DMS153 treated with DMSO at 0.1 percent for 48 hours (cell line): Measurements from ENCODE around the gene SDC1.

Experiments used
- DNase-seq: peaks from one replicate; lab custom pipeline; 2025; ENCODE audit not compliant: unreplicated experiment; lab: John Stamatoyannopoulos, UW

Gene SDC1

DNA sequence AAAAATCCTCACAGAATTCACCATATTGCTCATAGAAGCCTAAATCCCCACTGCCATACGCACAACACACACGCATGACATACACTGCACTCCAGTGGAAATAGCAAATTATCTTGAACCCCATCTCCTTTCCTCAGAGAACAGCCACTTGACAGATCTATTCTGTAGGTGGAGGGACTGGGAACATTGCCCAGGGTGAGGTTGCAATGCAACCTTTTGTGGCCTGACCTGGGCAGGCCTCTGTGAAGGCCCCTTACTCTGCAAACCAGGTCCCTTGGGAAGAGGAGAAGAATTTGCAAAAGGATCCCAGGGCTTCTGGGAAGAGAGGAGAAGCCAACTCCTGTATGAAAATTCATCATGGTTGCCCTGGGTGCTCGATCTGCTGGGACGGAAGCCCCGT lies 51.9 kb downstream of the SDC1 start:
- no peak for DNase-seq

DNA sequence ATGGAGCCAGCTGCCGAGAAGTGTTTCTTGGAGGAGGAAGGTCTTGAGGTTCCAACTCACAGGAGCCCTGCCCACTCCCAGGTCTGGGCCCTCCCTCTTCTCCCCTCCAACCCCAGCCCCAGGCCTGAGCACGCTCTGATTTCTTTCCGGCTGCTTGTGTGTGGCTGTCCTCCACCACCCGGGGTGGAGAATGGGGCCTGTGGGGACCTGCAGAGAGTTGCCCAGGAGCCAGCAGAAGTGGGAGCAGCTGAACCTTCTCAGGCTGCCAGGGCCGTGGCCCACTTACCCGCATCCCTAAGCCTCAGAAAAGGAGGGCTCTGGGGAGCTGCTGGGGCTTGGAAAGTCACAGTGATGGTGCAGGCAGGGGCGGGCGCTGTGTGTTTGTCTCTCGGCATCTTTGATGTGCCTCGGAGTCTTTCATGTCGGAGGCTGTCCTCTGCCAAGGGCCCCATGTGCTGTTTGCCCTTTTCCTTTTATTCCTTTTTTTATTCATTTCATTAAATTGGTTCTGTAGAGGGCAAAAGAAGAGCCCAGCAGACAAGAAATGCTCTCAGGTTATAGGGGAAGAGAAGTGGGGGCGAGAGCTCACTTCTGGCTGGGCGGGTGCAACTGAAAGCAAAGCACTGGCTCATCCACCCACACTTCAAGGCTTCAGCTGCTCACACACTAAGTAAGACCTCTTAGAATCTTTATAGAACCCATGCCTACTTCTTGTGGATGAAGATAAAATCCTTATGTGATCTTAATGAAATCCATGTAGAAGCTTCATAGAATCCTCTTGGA lies 52.5 kb downstream of the SDC1 start:
- DNase-seq: no peak

DNA sequence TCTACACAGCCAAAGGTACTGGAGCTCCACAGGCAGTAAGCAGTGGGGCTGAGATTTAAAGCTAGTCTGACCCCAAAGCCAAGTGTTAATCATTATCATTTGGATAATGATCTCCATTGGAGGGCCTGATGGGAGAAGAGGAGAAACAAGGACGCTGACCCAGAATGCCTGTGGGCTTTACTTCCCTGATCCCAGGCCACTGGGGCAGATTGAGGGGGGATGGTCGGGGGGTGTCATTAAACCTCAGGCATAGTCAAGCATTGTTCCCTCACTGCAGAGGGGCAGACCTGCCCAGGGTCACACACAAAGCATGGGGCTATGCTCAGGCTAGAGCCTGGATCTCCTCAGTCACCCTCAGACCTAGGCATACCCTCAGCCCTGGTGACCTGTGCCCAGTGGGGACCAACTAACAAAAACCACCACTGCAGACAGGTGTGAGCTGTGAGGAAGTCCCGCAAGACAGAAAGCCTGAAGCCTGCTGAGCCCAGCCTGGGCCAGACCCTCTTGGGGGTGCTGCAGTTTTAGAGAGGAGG lies 53.4 kb downstream of the SDC1 start:
- DNase-seq: no peak

DNA sequence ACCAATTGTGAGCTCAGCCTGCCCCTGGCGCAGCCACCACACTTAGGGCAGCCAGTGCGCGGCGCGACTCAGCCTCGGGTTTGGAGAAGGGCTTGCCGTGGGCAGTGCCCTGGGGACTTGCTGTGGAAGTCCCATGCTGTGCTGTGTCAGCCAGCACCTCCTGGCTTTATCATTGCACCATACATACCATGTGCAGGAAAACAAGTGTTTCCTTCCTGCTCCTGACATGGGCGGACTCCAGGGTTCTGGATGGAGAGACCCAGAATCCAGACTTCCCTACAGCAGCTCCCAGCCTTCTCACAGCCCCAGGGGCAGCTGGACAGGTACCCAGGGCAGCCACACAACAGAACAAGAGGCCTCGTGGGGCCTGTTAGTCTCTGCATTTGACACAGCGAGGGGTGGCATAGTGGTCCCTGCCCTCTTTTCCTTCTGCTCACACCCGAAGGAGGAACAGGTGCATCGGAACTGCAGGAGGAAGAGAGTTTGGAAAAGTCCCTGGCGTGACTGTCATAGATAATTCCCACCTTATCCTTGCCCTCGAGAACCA lies 54.2 kb downstream of the SDC1 start:
- no peak for DNase-seq

DNA sequence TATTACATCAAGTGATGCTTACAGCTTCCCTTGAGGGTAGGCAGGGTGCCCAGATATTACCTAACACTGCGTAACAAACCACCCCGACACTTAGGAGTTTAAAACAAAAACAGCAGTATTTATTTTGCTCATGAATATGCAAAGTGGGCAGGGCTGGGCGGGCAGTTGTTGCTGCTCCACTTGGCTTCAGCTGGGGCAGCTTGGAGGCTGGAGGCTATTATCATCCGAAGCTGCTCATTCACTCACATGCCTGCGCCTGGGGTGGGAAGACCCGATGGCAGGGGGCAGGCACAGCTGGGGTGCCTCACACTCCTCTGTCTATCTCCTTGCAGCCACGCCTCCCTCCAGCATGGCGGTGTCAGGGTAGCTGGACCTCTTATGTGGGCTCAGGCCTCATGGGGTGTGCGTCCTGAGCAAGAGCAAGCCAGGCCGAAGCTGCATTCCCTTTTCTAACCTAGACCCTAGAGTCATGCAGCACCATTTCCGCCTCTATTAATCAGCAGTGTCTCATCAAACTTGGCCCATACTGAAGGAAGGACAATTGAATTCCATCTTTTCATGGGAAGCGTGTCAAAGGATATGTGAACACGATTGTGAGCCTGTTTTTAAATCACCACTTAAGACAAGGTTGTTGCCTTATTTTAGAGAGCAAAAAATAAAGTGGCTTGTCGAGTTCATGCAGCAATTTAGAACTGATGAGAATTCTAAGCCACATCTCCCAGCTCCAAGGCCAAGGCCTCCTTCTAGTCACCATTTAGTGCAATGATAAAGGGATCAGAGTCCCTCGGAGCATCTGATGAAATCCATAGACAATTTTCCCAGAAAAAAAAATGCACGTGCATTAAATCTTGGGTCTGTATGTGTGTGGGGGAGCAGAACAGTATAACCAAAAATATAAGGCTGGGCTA lies 54.9 kb downstream of the SDC1 start:
- DNase-seq: no peak

DNA sequence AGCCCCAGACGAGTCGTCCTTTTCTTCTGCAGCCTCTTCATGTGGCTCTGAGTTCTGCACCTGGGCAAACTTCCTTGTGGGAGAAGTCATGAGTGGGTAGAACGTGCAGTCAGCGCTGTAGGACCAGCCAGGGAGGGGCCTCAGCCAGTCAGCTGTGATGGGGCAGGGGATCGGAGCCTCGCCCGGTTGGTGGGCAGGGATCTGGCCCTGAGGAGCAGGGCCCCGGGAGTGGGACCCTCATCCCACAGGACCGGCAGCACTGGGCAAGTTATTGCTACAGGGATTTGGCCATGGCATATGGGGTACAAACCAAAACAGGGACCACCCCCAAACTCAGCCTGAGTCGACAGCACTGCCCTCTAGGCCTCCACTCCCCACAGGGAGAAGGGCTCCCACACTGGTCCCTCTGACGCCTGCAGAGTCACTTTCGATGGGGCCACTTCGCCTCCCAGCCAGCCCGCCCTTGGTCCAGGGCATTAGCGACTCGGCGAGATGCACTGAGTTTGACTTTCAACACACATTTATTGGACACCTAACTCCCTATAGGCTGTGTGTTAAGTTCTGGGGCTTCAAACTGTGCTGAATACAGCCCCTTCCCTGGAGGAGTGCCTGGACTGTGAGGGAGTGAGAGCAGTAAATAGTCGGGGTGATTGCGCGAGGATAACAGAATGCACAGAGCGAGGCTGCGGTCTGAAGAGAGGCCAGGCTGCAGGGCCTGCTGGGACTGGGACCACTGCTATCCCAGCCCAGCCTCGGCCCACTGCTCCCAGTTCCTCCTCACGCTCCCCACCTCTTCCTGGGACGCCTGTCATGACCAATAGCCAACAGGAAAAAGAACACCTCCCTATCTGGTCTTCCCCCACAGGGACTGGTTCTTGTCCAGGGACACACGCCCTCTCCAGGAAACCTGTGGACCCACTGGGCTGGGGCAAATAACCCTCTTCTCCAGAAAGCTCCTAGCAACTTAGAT lies 55.9 kb downstream of the SDC1 start:
- DNase-seq: no peak

DNA sequence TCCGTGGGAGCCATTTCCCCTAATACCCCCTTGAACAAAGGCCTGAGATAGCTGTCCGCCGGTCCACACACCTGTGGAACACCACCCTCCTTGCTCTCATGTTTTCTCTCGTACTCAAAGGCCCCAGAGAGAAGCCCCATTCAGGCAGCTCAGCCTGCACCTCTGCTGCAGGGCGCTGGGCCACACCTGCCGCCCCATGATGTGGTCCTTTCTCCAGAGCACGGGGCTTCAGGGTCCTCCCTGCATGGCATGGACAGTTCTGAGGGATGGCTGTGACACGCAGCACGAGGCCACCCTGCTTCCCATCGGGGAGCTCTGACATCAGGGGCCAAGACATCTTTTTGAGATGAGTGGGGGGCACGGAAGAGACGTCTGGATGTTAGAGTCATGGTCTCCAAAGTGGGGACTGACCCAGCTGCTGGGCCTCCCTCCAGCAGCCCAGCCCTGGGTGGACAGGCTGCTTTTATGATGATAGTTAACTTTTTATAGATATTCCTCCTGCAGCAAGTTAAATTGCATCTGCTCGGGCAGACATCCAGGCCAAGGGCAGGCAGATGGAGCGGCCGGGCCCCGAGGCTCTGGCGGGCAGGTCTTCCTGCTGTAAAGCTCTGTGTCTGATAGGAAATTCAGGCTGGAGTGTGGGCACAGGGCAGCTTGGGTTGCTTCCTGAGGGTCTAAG lies 56.7 kb downstream of the SDC1 start:
- no peak for DNase-seq

DNA sequence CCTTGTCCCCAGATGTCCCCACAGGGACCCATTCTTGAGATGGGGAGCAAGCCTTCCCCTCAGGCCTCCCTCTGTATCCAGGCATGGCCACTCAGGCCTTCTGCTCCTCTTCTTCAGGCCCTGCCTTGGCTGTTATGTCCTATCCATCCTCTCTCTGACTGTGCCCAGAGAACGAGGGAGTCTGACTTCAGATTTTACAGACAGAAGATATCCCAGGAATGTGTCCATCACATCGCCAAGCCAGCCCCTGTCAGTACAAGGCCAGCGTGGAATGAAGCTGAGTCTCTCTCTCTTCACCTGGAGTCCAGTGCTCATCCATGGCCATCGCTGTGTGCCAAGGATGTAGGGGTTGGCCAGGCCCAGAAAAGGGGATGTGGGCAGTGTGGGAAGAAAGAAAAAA lies 57.6 kb downstream of the SDC1 start:
- no peak for DNase-seq

DNA sequence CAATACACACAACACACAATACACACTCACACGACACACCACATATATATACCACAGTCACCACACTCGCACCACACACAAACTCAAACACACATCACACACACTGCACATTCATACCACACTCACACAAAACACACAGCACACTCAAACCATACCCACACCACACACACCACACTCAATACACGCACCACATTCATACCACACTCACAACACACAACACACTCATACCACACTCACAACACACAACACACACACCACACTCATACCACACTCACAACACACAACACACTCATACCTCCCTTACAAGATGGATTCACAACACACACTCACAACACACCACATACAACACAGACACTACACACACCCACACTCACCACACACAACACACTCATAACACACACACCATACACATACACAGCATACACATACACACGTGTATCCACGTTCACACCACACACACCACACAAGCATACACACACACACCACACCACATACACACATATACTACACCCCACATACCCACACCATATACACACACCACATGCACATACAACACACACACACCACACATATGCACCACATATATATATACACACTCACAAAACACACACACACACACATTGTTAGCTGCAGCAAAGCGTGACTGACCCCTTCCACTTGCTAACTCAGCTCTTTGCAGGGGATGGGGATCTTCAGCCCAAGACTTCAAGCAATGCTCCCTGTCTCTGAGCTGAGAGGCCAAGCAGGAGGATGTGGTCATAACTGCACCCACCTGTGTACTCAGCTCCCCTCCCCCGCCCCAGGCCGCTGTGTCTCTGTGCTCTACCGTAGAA lies 59.0 kb downstream of the SDC1 start:
- no peak for DNase-seq

DNA sequence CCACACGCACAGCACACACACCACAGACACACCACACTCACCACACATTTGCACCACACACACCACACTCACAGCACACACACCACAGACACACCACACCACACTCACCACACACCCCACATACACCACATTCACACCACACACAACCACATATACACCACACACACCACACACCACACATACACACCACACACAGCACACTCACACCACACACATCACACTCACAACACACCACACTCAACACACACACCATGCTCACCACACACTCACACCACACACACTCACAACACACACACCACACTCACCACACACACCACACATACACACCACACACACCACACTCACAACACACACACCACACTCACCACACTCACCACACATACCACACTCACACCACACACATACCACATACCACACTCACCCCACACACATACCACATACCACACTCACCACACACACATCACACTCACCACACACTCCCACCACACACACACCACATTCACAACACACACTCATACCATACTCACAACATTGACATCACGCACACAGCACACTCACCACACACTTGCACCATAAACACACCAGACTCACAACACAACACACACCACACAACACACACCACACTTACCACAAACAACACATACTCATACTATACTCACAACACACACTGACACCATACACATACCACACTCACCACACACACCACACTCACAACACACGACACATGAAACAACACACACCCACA lies 60.0 kb downstream of the SDC1 start:
- DNase-seq: no peak

DNA sequence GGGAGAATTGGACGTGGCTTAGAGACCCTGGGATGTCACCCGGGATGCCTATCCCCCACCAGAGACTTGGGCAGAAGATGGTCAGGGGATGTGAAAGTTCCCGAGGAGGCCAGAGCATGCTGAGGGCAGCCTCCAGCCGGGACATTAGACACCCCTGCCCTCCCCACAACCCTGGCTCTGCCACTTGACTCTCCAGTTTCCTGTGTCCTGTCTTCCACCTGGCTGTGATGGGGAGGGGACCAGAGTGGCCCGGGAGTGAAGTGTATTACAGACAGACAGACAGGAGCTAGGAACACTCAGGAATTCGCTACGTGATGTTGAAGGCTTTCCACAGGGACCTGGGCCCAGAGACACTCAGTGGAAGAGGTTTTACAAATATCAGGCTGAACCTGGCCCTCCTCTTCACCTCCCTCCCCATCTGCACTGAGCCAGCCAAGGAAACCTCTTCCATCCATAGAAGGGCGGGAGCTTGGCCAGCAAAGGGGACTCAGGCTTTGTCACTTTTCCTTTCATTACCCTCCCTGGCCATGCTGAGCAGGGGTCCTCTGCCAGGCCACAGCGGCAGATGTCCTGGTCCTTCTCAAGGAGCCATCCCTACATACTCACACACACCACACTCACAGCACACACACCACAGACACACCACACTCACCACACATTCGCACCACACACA lies 60.7 kb downstream of the SDC1 start:
- no peak for DNase-seq

DNA sequence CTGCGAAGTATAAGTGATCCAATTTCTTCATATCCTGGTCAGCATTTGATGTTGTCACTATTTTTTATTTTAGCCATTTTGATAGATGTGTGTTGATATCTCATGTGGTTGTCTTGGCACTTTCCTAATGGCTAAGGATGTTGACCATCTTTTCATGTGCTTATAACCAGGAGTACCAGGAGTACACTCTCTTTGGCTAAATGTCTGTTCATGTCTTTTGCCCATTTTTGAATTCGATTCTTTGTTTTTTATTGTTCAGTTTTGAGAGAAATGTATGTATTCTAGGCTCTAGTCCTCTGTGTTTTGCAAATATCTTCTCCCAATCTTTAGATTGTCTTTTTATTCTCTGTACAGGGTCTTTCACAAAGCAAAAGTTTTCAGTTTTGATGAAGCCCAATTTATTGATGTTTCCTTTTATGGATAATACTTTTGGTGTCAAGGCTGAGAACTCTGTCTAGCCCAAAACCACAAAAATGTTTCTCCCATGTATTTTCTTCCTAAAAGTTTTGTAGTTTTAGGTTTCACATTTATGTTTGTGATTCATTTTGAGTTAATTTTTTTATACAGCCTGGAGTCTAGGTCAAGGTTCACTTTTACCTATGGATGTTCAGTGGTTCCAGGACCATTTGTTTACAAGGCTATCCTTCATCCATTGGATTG lies 65.4 kb downstream of the SDC1 start:
- no peak for DNase-seq

DNA sequence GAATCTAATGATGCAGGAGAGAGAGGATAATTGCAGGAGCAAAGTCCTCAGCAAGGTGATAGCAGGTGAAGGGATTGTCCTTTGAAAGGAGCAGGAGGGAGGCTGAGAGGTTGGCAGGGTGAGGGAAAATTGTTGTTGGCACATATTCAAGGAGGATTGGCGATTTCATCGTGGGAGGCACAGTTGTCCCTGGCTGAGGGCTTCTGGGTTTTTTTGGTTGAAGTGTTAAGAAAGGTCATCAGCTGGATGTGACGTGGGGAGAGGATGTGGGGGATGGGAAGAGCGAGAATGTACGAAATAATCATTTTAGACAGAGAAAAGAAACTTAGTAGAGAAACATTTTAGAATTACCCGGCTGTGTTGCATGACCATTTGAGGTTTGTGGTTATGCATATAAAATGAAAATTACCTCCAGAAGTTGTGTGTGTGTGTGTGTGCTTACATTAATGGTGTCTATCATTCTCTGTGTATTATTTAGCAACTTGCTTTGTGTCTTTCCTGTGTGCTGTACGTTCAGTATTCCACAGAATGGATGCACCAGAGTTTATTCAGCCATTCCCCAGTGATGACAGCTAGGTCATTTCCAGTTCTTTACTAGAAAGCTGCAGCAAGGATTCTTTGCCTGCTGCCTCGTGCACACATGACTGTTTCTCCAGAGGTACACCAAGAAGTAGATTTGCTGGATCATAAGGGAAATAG lies 67.6 kb downstream of the SDC1 start:
- DNase-seq: no peak

DNA sequence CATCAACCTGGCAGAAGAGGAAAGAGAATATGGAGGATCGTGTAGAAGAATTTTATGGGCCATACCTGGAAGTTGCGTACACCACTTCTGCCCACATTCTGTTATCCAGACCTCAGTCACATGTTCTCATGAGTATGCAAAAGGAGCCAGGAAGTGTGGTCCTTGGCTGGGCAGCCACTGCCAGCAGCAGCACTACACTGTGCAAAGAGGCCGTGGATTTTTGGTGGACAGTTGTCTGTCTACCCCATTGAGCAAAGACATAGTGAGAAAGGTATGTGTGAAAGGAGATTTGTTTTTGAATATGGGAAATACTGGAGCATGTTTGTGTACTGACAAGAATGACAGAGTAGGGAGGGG lies 68.1 kb downstream of the SDC1 start:
- DNase-seq: no peak

DNA sequence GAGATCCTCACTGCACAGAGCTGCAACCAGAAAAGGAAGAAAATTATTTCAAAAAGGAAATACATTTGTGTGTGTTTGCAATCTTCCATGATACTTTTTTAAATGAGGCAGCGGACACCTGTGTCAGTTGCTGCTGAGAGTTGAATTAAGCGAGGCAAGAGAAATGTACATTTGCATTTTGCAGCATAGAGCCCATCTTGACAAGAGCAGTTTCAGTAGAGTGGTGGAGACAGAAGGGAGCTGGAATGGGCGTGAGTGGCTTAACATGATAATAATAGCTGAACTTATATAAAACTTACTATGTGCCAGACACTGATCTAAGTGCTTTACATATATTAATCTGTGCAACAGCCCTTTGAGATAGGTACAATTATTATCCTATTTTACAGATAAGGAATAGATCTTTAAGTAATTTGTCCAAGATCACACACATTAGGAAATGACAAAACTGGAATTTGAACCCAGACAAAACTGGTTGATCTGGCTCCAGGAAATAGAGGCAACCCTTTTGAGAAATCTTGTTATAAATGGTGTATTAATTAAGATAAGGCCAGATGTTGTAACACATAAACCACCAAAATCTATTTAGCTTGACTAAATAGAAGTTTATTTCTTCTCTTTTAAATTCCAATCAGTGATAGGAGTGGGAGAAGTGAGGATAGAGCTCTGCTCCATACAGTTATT lies 68.7 kb downstream of the SDC1 start:
- DNase-seq: no peak

DNA sequence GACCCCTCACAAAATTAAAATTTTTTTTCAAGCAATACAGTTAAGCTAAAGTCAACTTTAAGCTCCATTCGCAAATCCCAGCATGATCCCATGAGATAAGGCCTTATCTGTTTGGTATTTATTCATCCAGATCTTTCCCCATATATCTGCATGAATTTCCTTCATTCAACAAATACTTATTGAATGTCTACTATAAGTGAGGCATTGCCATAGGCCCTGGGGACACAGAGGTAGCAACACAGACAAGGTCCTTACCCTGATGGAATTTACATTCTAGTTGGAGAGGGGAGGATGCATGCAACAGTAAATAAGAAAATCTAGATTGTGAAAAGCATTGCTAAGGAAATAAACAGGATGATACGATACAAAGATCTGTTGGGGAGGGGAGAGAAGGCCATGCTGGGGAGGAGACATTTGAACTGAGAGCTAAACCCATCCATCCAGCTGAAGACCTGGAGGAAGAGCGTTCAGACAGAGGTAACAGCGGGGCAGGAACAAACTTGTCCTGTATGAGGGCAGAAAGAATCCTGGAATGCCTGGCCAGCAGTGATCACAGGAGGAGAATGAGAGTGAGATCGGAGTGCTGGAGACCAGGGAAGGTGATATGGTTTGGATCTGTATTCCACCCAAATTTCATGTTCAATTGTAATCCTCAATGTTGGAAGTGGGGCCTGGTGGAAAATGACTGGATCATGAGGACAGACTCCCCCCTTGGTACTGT lies 71.6 kb downstream of the SDC1 start:
- no peak for DNase-seq
